HL-60 (cell line): ENCODE results near the gene ZC3H12C.

ENCODE experiments used
- CTCF ChIP-seq: IDR thresholded peaks from one replicate; pipeline ENCODE4 v1.5.1; 2011; ENCODE audit warnings: low read length, control low read depth, inconsistent platforms; ENCODE audit not compliant: insufficient read depth
- POLR2AphosphoS5 ChIP-seq: IDR thresholded peaks from 2 replicates; pipeline ENCODE4 v1.6.1; 2012; ENCODE audit warnings: low read depth
- SPI1 ChIP-seq: IDR thresholded peaks from 2 replicates; pipeline ENCODE4 v1.6.1; 2012; ENCODE audit warnings: low read depth, mild to moderate bottlenecking, borderline replicate concordance
- TF ChIP-seq, protein P1 (sequence below): IDR thresholded peaks from 2 replicates; pipeline ENCODE4 v1.6.1; 2012; ENCODE audit warnings: low read depth; ENCODE audit not compliant: insufficient replicate concordance

DNA sequence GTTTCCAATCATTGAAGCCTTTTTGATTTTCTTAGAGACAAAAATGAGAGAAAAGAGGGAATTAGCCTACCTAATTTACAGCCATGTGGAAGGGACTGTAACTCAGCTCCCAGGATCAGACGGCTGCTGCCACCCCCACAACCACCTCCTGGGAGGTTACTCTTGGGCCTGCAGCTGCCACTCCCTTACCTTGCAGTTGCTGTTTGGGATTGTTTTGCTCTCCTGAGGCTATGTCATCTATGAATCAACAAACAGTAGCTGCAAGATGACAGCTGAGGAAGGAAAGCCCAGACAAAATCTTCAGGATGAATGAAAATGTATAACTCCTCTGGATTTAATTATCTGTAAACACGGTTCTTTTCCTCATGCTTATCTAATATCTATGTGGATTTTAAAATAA lies 28.0 kb upstream of the ZC3H12C start:
- TF ChIP-seq CTCF (no peak), POLR2AphosphoS5 (no peak), SPI1 (no peak)
- TF ChIP-seq, protein P1, sequence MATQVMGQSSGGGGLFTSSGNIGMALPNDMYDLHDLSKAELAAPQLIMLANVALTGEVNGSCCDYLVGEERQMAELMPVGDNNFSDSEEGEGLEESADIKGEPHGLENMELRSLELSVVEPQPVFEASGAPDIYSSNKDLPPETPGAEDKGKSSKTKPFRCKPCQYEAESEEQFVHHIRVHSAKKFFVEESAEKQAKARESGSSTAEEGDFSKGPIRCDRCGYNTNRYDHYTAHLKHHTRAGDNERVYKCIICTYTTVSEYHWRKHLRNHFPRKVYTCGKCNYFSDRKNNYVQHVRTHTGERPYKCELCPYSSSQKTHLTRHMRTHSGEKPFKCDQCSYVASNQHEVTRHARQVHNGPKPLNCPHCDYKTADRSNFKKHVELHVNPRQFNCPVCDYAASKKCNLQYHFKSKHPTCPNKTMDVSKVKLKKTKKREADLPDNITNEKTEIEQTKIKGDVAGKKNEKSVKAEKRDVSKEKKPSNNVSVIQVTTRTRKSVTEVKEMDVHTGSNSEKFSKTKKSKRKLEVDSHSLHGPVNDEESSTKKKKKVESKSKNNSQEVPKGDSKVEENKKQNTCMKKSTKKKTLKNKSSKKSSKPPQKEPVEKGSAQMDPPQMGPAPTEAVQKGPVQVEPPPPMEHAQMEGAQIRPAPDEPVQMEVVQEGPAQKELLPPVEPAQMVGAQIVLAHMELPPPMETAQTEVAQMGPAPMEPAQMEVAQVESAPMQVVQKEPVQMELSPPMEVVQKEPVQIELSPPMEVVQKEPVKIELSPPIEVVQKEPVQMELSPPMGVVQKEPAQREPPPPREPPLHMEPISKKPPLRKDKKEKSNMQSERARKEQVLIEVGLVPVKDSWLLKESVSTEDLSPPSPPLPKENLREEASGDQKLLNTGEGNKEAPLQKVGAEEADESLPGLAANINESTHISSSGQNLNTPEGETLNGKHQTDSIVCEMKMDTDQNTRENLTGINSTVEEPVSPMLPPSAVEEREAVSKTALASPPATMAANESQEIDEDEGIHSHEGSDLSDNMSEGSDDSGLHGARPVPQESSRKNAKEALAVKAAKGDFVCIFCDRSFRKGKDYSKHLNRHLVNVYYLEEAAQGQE, result no peak
